HG03439 (cell line): ENCODE data around the gene KLK3.

Experiments used
- ATAC-seq: cut with Tn5 transposase; IDR thresholded peaks from one replicate; pipeline ENCODE4 v1.9.1; 2021; ENCODE audit warnings: mild to moderate bottlenecking, moderate library complexity; ENCODE audit not compliant: unreplicated experiment

Gene KLK3

DNA sequence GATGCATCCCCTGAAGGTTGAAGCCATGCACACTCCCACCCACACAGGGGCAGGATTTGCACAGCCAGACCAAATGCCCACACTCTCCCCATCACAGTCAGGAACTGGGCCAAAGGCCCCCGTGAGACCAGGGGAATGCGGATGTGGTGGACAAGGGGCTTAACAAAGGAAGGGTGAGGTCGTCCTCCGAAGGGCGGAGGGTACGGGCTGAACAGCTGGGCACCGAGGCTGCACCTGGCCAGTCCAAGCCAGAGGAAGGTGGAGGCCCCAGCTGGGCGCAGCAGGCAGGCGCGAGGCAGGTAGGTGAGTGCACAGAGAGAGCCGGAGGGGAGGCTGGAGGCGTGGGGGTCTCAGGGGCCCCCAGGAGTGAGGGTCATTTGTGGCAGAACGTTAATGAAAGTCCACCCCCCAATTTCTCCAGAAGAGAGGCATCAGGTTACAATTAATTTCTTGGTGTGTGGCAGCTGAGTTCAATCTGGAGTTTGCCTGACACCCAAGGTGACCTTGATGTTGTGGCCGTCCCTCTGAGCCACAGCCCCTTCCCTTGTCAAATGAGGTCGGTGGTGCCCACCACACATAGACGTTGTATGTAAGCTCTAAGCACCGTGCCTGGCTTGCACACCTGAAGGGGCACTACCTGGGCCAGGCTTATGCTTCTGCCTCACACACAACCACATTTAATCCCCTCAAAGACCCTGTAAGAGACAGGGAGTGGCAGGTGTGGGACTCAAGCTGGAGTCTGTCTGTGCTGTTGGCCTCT lies 24.3 kb upstream of the KLK3 start:
- no peak for ATAC-seq

- ATAC-seq = no peak
These were observed 23.7 kb upstream of the KLK3 start for GRCh38 chr19:50831026-50831396.

DNA sequence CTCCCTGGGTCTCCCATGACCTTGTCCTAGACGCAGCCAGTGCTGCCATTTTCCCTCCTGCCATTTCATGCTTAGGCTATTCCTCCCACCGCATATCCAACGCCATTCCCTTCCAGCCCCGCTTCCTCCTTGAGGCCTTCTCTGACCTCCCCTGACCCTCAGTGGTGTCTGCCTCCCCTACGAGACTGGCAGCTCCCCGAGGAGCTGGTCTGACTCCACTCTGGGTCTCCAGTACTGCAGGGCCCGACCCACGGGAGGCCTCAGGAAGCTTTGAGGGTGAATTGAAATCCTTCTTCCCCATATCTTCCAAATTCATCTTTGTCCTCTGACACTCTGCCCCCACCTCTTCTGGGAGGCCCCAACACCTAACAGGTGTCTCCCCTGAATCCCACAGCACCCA lies 22.0 kb upstream of the KLK3 start:
- ATAC-seq = no peak

DNA sequence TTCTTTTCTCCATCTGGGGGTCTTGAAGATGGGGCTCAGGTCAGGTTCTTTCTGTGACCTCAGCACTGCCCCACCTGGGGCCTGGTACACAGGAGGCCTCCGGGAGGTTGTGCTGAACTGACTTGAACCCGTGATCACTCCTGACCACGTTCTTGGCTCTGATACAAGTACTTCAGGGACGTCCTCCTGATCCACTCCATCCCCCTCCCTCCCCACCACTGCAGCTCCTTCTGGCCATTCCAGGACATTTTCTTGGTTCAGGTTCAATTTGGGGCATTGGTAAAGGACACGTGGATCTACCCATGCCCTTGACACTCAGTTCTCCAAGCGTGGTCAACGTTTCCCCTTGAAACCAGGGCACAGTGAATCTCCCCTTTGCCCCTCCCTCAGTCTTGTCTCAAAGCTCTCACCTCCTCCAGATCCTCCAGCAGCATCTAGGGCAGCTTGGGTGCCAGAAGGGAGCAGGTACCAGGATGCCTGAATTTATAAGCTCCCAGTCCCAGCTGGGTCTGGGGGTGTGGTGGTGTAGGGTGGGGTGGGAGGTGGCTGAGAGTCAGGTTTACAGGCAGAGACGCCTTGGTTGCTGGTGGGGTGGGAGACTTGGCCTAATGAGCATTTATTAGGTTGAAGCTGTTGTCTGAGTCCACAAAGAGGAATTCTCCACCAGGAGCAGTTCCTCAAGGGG lies 21.5 kb upstream of the KLK3 start, which contains the start of gene KLK15:
Gene KLK15 (minus strand): TSS at position 458 of the 685 bp plus-strand sequence. CDS start 2,082 bp downstream, outside the sequence.
- ATAC-seq = no peak

- ATAC-seq = no peak
These were observed 20.9 kb upstream of the KLK3 start for GRCh38 chr19:50833802-50834167.

GRCh38 chr19:50835103-50835784 lies 19.5 kb upstream of the KLK3 start:
- ATAC-seq = no peak

- peak; percentile 81 for ATAC-seq
These were observed 18.8 kb upstream of the KLK3 start for GRCh38 chr19:50835785-50836542.

- no peak for ATAC-seq
These were observed 18.0 kb upstream of the KLK3 start for GRCh38 chr19:50836543-50837195.

DNA sequence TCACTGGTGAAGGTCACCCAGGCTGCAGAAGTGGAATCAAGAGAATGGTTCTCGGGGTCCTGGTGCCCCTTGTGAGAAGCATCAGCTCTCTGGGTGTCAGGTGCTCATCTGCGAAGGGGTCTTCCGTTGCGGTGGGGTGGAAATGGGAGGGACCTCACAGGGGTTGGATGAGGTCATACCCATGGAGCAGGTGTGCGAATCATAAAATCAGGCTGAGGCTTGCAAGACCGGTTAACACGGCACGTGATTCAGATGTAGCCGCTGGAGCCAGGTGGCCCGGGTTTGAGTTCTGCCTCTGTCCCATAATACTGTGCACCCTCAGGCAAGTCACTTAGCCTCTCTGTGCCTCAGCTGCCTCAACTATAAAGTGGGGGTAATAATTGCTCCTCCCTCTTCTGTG lies 17.4 kb upstream of the KLK3 start:
- no peak for ATAC-seq

- no peak for ATAC-seq
These were observed 16.5 kb upstream of the KLK3 start for GRCh38 chr19:50838239-50838638.

GRCh38 chr19:50839712-50840655 lies 14.7 kb upstream of the KLK3 start:
- ATAC-seq = no peak

DNA sequence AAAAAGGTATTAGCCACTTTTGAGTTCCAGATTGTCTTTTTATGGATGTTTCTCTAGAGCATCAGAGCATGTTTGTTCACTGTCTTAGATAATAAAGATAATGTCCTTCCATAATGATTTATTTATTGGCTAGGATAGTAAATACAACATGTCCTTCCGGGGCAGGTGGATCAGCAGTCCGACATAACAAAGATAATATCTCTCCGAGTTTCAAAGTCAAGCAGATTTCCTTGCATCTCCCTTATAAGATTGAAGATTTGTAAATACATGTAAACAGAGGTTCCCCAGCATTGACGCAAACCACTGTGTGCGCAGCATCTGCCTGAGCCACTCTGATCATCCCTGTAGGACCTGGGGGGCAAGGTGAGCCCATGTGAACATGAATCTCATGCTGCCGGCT lies 12.6 kb upstream of the KLK3 start:
- no peak for ATAC-seq

DNA sequence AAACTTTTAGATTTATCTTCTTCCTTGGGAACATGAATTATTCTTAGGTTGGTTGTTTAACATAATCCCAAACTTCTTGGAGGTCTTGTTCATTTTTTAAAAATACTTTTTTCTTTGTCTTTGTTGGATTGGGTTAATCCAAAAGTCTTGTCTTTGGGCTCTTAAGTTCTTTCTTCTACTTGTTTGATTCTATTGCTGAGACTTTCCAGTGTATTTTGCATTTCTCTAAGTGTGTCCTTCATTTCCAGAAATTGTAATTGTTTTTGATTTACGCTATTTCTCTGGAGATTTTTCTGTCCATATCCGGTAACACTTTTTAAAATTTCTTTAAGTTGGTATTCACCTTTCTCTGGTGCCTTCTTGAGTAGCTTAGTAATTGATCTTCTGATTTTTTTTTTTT lies 11.5 kb upstream of the KLK3 start:
- no peak for ATAC-seq

DNA sequence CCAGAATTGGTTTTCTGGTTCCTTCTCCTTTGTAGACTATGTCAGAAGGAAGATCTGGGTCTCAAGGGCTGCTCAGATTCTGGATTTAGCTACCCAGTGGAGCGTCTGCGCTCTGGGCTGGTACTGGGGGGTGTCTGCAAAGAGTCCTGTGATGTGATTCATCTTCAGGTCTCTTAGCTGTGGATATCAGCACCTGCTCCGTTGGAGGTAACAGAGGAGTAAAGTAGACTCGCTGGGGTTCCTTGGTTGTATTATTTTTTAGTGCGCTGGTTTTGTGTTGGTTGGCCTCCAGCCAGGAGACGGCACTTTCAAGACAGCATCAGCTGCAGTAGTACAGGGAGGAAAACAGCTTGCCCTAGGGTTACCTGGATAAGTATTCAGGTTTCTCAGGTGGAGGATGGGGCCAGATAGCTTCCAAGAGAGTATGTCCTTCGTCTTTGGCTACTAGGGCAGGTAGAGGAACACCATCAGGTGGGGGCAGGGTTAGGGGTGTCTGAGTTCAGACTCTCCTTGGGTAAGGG lies 11.0 kb upstream of the KLK3 start:
- no peak for ATAC-seq

DNA sequence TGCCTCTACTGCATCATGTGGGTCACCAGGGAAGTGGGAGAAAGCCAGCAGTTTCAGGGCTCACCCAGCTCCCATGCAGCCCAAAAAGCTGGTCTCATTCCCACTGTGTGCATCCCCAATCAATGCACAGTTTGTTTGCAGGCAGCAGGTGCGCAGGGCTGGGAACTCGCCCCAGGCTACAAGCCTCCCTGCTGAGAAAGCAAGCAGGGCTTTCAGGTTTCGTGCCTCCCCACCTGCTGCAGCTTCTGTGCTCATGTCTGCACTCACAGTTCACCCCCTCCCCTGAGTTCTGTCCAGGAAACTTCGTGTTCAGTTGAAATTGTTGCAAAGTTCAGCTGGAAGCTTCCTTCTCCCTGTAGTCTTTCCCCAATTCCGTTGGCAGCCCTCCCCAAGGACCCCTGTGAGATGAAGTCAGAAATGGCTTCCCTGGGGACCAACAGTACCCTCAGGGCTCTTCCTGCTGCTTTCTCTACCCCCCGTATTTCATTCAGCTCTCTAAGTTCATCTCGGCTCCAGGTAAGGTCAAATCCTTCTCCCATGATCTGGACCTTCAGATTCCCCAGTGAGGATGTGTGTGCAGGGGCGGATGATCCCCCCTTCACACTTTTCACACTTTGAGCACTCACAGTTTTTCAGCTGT lies 10.3 kb upstream of the KLK3 start:
- ATAC-seq = no peak

DNA sequence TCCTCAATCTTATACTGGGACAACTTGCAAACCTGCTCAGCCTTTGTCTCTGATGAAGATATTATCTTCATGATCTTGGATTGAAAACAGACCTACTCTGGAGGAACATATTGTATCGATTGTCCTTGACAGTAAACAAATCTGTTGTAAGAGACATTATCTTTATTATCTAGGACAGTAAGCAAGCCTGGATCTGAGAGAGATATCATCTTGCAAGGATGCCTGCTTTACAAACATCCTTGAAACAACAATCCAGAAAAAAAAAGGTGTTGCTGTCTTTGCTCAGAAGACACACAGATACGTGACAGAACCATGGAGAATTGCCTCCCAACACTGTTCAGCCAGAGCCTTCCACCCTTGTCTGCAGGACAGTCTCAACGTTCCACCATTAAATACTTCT lies 4.0 kb upstream of the KLK3 start:
- no peak for ATAC-seq

DNA sequence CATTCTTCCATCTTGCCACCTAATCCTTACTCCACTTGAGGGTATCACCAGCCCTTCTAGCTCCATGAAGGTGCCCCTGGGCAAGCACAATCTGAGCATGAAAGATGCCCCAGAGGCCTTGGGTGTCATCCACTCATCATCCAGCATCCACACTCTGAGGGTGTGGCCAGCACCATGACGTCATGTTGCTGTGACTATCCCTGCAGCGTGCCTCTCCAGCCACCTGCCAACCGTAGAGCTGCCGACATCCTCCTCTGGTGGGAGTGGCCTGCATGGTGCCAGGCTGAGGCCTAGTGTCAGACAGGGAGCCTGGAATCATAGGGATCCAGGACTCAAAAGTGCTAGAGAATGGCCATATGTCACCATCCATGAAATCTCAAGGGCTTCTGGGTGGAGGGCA lies 3.1 kb upstream of the KLK3 start:
- ATAC-seq = no peak

- ATAC-seq = no peak
These were observed 2.7 kb downstream of the KLK3 start for GRCh38 chr19:50857366-50857765.

- no peak for ATAC-seq
These were observed 4.2 kb downstream of the KLK3 start for GRCh38 chr19:50858886-50859285.
